Tibial nerve (tissue), 4 donors: Measurements from ENCODE around the gene PIGP.

Experiments
- EP300 ChIP-seq, 2 donors: sonication (generic); formaldehyde crosslinking; IDR thresholded peaks; one replicate each; pipeline ENCODE4 v1.6.1; 2017; ENCODE audit warnings: antibody characterized with exemption in 2 of 2, mild to moderate bottlenecking in 1 of 2
- POLR2A ChIP-seq, 2 donors: fragments of 450-650 bp; IDR thresholded peaks; one replicate each; pipeline ENCODE4 v1.6.1; 2017; ENCODE audit warnings: antibody characterized with exemption in 2 of 2, mild to moderate bottlenecking in 2 of 2, moderate library complexity in 2 of 2
- TF ChIP-seq, protein P1 (sequence below), 5 experiments: fragments of 200-600 bp in 3 of 5; fragments of 450-650 bp in 2 of 5; sonication (generic) in 3 of 5; IDR thresholded peaks; one replicate each; pipeline ENCODE4 v1.5.1; 2016 to 2019; ENCODE audit warnings: antibody characterized with exemption in 5 of 5, mild to moderate bottlenecking in 3 of 5, moderate library complexity in 2 of 5

DNA sequence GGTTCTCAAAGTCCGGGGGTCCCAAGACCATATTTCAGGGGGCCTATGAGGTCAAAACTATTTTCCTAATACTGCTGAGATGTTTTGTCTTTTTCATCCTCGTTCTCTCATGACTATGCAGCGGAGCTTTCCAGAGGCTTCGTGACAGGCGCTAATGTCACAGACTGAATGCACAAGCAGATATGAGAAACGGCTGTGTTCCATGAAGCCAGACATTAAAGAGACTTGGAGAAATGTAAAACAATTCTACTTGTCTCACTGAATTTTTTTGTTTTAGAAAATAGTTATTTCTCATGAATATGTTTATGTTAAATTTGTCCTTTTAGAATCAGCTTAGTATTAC lies 10.3 kb downstream of the PIGP start:
- TF ChIP-seq, protein P1, sequence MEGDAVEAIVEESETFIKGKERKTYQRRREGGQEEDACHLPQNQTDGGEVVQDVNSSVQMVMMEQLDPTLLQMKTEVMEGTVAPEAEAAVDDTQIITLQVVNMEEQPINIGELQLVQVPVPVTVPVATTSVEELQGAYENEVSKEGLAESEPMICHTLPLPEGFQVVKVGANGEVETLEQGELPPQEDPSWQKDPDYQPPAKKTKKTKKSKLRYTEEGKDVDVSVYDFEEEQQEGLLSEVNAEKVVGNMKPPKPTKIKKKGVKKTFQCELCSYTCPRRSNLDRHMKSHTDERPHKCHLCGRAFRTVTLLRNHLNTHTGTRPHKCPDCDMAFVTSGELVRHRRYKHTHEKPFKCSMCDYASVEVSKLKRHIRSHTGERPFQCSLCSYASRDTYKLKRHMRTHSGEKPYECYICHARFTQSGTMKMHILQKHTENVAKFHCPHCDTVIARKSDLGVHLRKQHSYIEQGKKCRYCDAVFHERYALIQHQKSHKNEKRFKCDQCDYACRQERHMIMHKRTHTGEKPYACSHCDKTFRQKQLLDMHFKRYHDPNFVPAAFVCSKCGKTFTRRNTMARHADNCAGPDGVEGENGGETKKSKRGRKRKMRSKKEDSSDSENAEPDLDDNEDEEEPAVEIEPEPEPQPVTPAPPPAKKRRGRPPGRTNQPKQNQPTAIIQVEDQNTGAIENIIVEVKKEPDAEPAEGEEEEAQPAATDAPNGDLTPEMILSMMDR (IDR thresholded peaks at IDR 0.05): no peak
- no peak for TF ChIP-seq EP300 (IDR thresholded peaks at IDR 0.05)
- TF ChIP-seq POLR2A (IDR thresholded peaks at IDR 0.05): no peak
